ENCODE measurements around the gene RASSF7. TPM values are rescaled to one million over a fixed set of nuclear protein-coding genes. Genes with fewer than 3 reads are reported as not detected.

Gene RASSF7
- total RNA-seq (10 to 100 TPM; 20.0 to 45.4 (median 35.5) TPM), polyA plus RNA-seq (10 to 100 TPM; 26.7 to 43.6 TPM), total RNA-seq (23.2 reads per million, percentile 54 among the genes with 10 or more reads in this experiment)

DNA sequence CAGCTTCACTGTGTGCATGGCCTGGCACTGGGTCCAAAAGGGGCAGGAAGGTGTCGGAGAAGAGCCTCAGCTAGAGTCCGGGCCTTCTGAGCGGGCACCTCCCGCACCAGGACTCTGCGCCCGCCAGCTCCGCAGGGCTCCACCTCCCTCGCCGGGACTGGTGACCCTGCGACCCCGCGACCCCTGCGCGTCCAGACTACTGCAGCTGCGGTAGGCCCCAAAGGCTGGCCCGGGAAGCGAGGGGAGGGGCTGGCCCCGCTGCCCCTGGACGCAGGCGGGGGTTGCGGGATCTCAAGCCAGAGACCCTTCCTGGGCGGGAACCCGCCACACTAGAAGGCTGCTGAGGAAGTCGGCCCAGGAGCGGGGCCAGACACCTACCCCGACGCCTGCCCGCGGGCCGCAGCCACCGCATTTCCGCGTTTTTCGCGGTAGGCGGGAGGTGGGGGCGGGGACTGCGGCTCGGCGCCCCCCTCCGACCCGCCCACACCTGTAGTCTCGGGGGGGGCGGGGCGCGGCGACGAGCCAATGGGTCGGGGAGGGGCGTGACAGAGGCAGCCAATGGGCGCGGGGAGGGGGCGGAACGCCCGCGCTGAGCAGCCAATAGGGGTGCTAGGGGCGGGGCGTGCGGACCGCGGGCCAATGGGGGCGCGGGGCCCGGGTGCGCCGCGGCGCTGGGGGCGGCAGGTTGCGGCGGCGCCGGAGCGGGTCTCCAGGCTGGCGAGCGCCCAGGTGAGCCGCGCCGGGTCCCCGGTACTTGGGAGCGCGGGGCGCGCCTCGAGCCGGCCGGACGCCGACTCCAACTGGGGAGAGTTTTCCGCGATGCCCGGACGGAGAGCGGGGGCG is at the start of gene RASSF7, which contains the start of gene LMNTD2:
Gene RASSF7 (plus strand): TSS at position 666 of the 843 bp plus-strand sequence. CDS start 799 bp downstream, outside the sequence.
Gene LMNTD2 (minus strand): TSS at position 434 of the 843 bp plus-strand sequence. CDS start 22 bp downstream, at position 412.
- CTCF ChIA-PET: interaction anchor here (1.0 kb wide), 1 partner anchor 187 kb away, joined by 3 read pairs; the partner anchor contains the start of gene TALDO1
- peaks cover 4 to 17% (median 9%) of the 10 kb centered on the region in 7 donors for H3K4me1 Mint-ChIP-seq
- DNase-seq (peak; percentile 89 to 98 (median 94)), ATAC-seq (peak; percentile 98)
- H3K4me3 Mint-ChIP-seq: peak within 1 kb of the TSS; percentile 78 to 94 (median 89)
- no peaks in the 10 kb centered on the region for H3K9me3 Mint-ChIP-seq
- peak within 1 kb of the TSS; percentile 35 to 93 (median 84) for H3K27ac Mint-ChIP-seq
- H3K27me3 Mint-ChIP-seq: peaks cover 0 to 18% (median 0%) of the 10 kb centered on the region in 5 donors
- POLR2A ChIA-PET: interaction anchor here (0.6 to 9.5 kb wide), 11 partner anchors 9 to 271 kb away, joined by 3 to 68 read pairs (median 4); partner anchors contain the start of genes IRF7, PHRF1 and RNH1
- intact Hi-C loops (cut with micrococcal nuclease): loop anchor here (1.0 to 10.0 kb wide), 11 partner anchors 8 to 236 kb away; partner anchors contain the start of genes LRRC56 (in 2 of the 2), PHRF1 (in 2 of the 2), CEND1 (in 1 of the 2) and DEAF1 (in 1 of the 2)
- peak within 1 kb of the TSS; percentile 68 for H3K4me3 ChIP-seq (ENCODE audit: low read length)
- peaks cover 0 to 5% (median 0%) of the 10 kb centered on the region in 5 donors for H3K36me3 Mint-ChIP-seq
- peaks cover 0 to 14% (median 0%) of the 10 kb centered on the region in 3 experiments for H3K36me3 ChIP-seq (ENCODE audit: control insufficient read depth in 2 of 3, insufficient read depth in 3 of 3, low read length in 3 of 3)
- H3K27ac ChIP-seq (ENCODE audit: low read depth, low read length): peak within 1 kb of the TSS; percentile 82
- H3K4me1 ChIP-seq (ENCODE audit: control insufficient read depth in 2 of 2, insufficient read depth in 2 of 2, low read length in 2 of 2): peaks cover 14 to 17% of the 10 kb centered on the region in 2 donors
- no peaks in the 10 kb centered on the region for H3K9me3 ChIP-seq (ENCODE audit: control insufficient read depth in 2 of 3, low read length in 3 of 3)
- H3K27me3 ChIP-seq (ENCODE audit: control insufficient read depth in 2 of 2, insufficient read depth in 2 of 2, low read length in 2 of 2): no peaks in the 10 kb centered on the region

DNA sequence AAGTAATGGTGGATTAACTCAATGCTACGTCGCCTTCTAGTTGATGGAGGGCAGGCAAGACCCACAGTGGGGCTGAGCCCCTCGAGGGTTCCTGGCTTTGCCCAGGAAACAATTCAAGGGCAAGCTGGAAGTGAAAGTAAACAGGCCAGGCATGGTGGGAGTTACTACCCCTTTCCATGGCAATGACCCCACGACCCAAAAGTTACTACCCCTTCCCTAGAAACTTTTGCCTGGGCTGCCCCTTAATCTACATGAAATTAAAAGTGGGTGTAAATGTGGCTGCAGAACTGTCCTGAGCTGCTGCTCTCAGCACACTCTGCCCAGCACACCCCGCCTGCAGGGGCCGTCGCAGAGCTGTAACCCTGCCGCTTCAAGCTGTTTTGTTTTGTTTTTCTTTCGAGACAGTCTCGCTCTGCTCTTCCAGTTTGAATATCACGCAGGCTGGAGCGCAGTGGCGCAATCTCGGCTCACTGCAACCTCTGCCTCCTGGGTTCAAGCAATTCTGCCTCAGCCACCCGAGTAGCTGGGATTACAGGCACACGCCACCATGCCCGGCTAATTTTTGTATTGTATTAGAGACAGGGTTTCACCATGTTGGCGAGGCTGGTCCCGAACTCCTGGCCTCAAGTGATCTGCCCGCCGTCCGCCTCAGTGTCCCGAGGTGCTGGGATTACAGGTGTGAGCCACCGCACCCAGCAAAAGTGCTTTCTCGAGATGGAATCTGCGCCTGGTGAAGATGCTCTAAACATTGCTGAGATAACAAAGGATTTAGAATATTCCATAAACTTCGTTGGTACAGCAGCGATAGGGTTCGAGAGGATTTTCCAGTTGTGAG is 47.8 kb upstream of the RASSF7 start:
- DNase-seq (no peak), ATAC-seq (no peak)
- peak overlapping the region in 1 of 9 donors; percentile 36 for H3K27ac Mint-ChIP-seq
- Histone ChIP-seq H3K4me3 (ENCODE audit: low read length) (no peak overlapping the region), H3K9me3 (ENCODE audit: control insufficient read depth in 2 of 3, low read length in 3 of 3) (peaks cover 0 to 5% (median 0%) of the 10 kb centered on the region in 3 experiments), H3K27ac (ENCODE audit: low read depth, low read length) (no peak overlapping the region), H3K27me3 (ENCODE audit: control insufficient read depth in 2 of 2, insufficient read depth in 2 of 2, low read length in 2 of 2) (no peaks in the 10 kb centered on the region), H3K4me1 (ENCODE audit: control insufficient read depth in 2 of 2, insufficient read depth in 2 of 2, low read length in 2 of 2) (peaks cover 0 to 2% of the 10 kb centered on the region in 2 donors), H3K36me3 (ENCODE audit: control insufficient read depth in 2 of 3, insufficient read depth in 3 of 3, low read length in 3 of 3) (peaks cover 0 to 5% (median 0%) of the 10 kb centered on the region in 3 experiments)
- intact Hi-C loops (cut with micrococcal nuclease): no loop called here
- no peak overlapping the region for H3K4me3 Mint-ChIP-seq
- ChIA-PET POLR2A (interaction anchor here (1.1 kb wide), 1 partner anchor 184 kb away, joined by 3 read pairs; no protein-coding TSS in a partner anchor), CTCF (interaction anchor here (0.7 kb wide), 1 partner anchor 14 kb away, joined by 3 read pairs; no protein-coding TSS in a partner anchor)
- peaks cover 0 to 26% (median 9%) of the 10 kb centered on the region in 5 donors for H3K36me3 Mint-ChIP-seq
- peaks cover 0 to 10% (median 4%) of the 10 kb centered on the region in 7 donors for H3K4me1 Mint-ChIP-seq
- no peaks in the 10 kb centered on the region for H3K27me3 Mint-ChIP-seq
- peaks cover 0 to 14% (median 4%) of the 10 kb centered on the region in 11 donors for H3K9me3 Mint-ChIP-seq

DNA sequence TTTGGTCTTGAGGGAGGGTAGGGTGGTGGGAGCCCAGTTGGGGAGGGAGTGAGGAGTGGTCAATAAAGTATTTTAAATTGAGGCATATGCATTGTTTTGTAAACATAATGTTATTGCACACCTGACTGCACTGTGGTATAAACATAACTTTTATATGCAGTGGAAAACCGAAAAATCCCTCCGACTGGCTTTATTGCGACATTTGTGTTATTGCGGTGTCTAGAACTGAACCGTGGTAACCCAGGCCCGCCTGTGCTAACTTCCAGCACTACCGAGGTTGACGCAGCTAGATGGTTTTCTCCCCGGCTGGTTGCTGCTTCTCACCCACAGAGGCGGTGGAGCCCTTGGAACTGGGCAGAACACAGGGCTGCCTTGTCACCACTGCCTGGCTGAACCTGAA is 46.2 kb upstream of the RASSF7 start:
- Histone ChIP-seq H3K27ac (ENCODE audit: low read depth, low read length) (no peak overlapping the region), H3K4me3 (ENCODE audit: low read length) (no peak overlapping the region), H3K27me3 (ENCODE audit: control insufficient read depth in 2 of 2, insufficient read depth in 2 of 2, low read length in 2 of 2) (no peaks in the 10 kb centered on the region), H3K4me1 (ENCODE audit: control insufficient read depth in 2 of 2, insufficient read depth in 2 of 2, low read length in 2 of 2) (peaks cover 4% of the 10 kb centered on the region in 2 donors), H3K36me3 (ENCODE audit: control insufficient read depth in 2 of 3, insufficient read depth in 3 of 3, low read length in 3 of 3) (peaks cover 0 to 5% (median 0%) of the 10 kb centered on the region in 3 experiments), H3K9me3 (ENCODE audit: control insufficient read depth in 2 of 3, low read length in 3 of 3) (peaks cover 0 to 5% (median 0%) of the 10 kb centered on the region in 3 experiments)
- intact Hi-C loops (cut with micrococcal nuclease): no loop called here
- Mint-ChIP-seq H3K27ac (peak overlapping the region in 1 of 9 donors; percentile 16), H3K36me3 (peaks cover 0 to 26% (median 9%) of the 10 kb centered on the region in 5 donors), H3K27me3 (no peaks in the 10 kb centered on the region), H3K4me1 (peaks cover 2 to 12% (median 4%) of the 10 kb centered on the region in 7 donors), H3K9me3 (peaks cover 0 to 14% (median 5%) of the 10 kb centered on the region in 11 donors), H3K4me3 (no peak overlapping the region)
- DNase-seq (no peak), ATAC-seq (no peak)
- POLR2A ChIA-PET: no interaction called here
- CTCF ChIA-PET: no interaction called here

DNA sequence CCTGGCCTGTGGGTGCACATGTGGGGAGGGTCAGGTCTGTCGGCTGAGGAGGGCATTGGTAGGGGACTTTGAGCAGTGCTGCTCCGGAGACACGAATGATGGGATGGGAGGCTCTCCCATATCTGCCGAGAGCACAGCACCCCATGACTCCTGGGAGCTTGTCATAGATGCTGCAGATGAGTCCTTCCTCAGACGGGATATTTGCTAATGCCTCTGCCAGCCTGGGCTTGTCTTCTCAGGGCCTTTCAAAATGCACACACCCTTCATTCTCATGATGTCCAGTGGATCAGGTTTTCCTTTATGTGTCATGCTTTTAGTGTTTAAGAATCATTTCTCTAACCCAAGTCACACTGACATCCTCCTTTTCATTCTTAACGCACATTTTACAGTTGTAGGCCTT is 45.6 kb upstream of the RASSF7 start:
- DNase-seq (no peak), ATAC-seq (no peak)
- H3K36me3 ChIP-seq (ENCODE audit: control insufficient read depth in 2 of 3, insufficient read depth in 3 of 3, low read length in 3 of 3): peaks cover 0 to 5% (median 0%) of the 10 kb centered on the region in 3 experiments
- CTCF ChIA-PET: no interaction called here
- Mint-ChIP-seq H3K4me1 (peaks cover 2 to 8% (median 4%) of the 10 kb centered on the region in 7 donors), H3K27ac (no peak overlapping the region), H3K9me3 (peaks cover 0 to 14% (median 5%) of the 10 kb centered on the region in 11 donors), H3K27me3 (no peaks in the 10 kb centered on the region), H3K4me3 (no peak overlapping the region), H3K36me3 (peaks cover 0 to 21% (median 6%) of the 10 kb centered on the region in 5 donors)
- peaks cover 4% of the 10 kb centered on the region in 2 donors for H3K4me1 ChIP-seq (ENCODE audit: control insufficient read depth in 2 of 2, insufficient read depth in 2 of 2, low read length in 2 of 2)
- H3K27ac ChIP-seq (ENCODE audit: low read depth, low read length): no peak overlapping the region
- peaks cover 0 to 5% (median 0%) of the 10 kb centered on the region in 3 experiments for H3K9me3 ChIP-seq (ENCODE audit: control insufficient read depth in 2 of 3, low read length in 3 of 3)
- no peak overlapping the region for H3K4me3 ChIP-seq (ENCODE audit: low read length)
- intact Hi-C loops (cut with micrococcal nuclease): no loop called here
- no peaks in the 10 kb centered on the region for H3K27me3 ChIP-seq (ENCODE audit: control insufficient read depth in 2 of 2, insufficient read depth in 2 of 2, low read length in 2 of 2)
- POLR2A ChIA-PET: no interaction called here

DNA sequence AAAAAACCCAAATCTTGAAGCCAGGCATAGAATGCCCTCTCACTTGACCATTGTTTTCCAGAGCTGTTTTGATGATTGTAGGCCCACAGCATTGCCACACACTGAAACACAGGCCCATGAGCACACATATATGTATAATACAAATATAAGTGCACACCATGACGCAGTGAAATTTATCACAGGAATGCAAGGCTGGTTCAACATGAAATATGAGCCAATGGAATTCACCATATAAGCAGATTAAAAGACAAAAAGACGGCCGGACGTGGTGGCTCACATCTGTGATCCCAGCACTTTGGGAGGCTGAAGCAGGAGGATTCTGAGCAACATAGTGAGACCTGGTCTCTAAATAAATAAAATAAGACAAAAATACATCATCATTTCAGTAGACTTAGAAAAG is 44.4 kb upstream of the RASSF7 start:
- intact Hi-C loops (cut with micrococcal nuclease): no loop called here
- H3K36me3 Mint-ChIP-seq: peaks cover 0 to 19% (median 6%) of the 10 kb centered on the region in 5 donors
- H3K4me1 Mint-ChIP-seq: peaks cover 2 to 8% (median 4%) of the 10 kb centered on the region in 7 donors
- Histone ChIP-seq H3K4me3 (ENCODE audit: low read length) (no peak overlapping the region), H3K36me3 (ENCODE audit: control insufficient read depth in 2 of 3, insufficient read depth in 3 of 3, low read length in 3 of 3) (peaks cover 0 to 2% (median 0%) of the 10 kb centered on the region in 3 experiments), H3K27me3 (ENCODE audit: control insufficient read depth in 2 of 2, insufficient read depth in 2 of 2, low read length in 2 of 2) (no peaks in the 10 kb centered on the region), H3K9me3 (ENCODE audit: control insufficient read depth in 2 of 3, low read length in 3 of 3) (peaks cover 0 to 5% (median 0%) of the 10 kb centered on the region in 3 experiments), H3K4me1 (ENCODE audit: control insufficient read depth in 2 of 2, insufficient read depth in 2 of 2, low read length in 2 of 2) (peaks cover 4% of the 10 kb centered on the region in 2 donors), H3K27ac (ENCODE audit: low read depth, low read length) (no peak overlapping the region)
- H3K9me3 Mint-ChIP-seq: peaks cover 0 to 14% (median 5%) of the 10 kb centered on the region in 11 donors
- peak overlapping the region in 1 of 10 donors; percentile 10 for H3K4me3 Mint-ChIP-seq
- POLR2A ChIA-PET: no interaction called here
- ATAC-seq: no peak
- CTCF ChIA-PET: interaction anchor here (0.6 kb wide), 1 partner anchor 532 kb away, joined by 3 read pairs; no protein-coding TSS in a partner anchor
- no peak for DNase-seq
- H3K27ac Mint-ChIP-seq: peak overlapping the region in 2 of 9 donors; percentile 19 to 27
- H3K27me3 Mint-ChIP-seq: no peaks in the 10 kb centered on the region

Measured in naive thymus-derived CD4-positive, alpha-beta T cell (primary cell).